SK-N-SH (cell line): Measurements from ENCODE around the gene PAFAH1B2.

Source experiments
- CHD2 ChIP-seq: fragments of 150-350 bp; IDR thresholded peaks from 2 replicates; pipeline ENCODE4 v1.6.1; 2018; ENCODE audit warnings: low read length; ENCODE audit not compliant: partially characterized antibody
- CTCF ChIP-seq: fragments of 200-600 bp; sonication (generic); IDR thresholded peaks from 2 replicates; pipeline ENCODE4 v1.6.1; 2017; ENCODE audit warnings: antibody characterized with exemption, mild to moderate bottlenecking, moderate library complexity
- EP300 ChIP-seq, 2 experiments: IDR thresholded peaks; 2 replicates each; pipeline versions ENCODE4 v1.4.0 to v1.6.1; 2012; ENCODE audit warnings: borderline replicate concordance in 1 of 2, low read depth in 1 of 2, low read length in 1 of 2
- FOSL2 ChIP-seq: IDR thresholded peaks from 2 replicates; pipeline ENCODE4 v1.4.0; 2012; ENCODE audit warnings: low read depth, mild to moderate bottlenecking, moderate library complexity, borderline replicate concordance
- JUND ChIP-seq: IDR thresholded peaks from 2 replicates; pipeline ENCODE4 v1.4.0; 2012
- MEF2A ChIP-seq: IDR thresholded peaks from 2 replicates; pipeline ENCODE4 v1.4.0; 2012; ENCODE audit warnings: low read depth, borderline replicate concordance
- MXI1 ChIP-seq: IDR thresholded peaks from 2 replicates; pipeline ENCODE4 v1.6.1; 2012; ENCODE audit warnings: mild to moderate bottlenecking, low read depth, low read length, improper control_type of control experiment
- POLR2AphosphoS5 ChIP-seq: IDR thresholded peaks from 2 replicates; pipeline ENCODE4 v1.6.1; 2012; ENCODE audit warnings: low read depth, low read length
- TAF1 ChIP-seq: IDR thresholded peaks from 2 replicates; pipeline ENCODE4 v1.6.1; 2012; ENCODE audit warnings: low read depth, mild to moderate bottlenecking, low read length, moderate library complexity, borderline replicate concordance
- USF2 ChIP-seq: fragments of 150-350 bp; IDR thresholded peaks from 2 replicates; pipeline ENCODE4 v1.6.1; 2017; ENCODE audit warnings: antibody characterized with exemption, low read length, low read depth, borderline replicate concordance
- YY1 ChIP-seq: IDR thresholded peaks from 2 replicates; pipeline ENCODE4 v1.4.0; 2012; ENCODE audit warnings: low read depth, mild to moderate bottlenecking
- ZBTB33 ChIP-seq: IDR thresholded peaks from 2 replicates; pipeline ENCODE4 v1.4.0; 2012; ENCODE audit warnings: low read depth, borderline replicate concordance
- TF ChIP-seq, protein P1 (sequence below): IDR thresholded peaks from 2 replicates; pipeline ENCODE4 v1.6.1; 2012; ENCODE audit warnings: mild to moderate bottlenecking, low read depth, low read length, moderate library complexity

GRCh38 chr11:117204283-117205080 is 60.4 kb downstream of the PAFAH1B2 start:
- no peak for TF ChIP-seq CTCF
- no peak for TF ChIP-seq USF2
- TF ChIP-seq, protein P1, sequence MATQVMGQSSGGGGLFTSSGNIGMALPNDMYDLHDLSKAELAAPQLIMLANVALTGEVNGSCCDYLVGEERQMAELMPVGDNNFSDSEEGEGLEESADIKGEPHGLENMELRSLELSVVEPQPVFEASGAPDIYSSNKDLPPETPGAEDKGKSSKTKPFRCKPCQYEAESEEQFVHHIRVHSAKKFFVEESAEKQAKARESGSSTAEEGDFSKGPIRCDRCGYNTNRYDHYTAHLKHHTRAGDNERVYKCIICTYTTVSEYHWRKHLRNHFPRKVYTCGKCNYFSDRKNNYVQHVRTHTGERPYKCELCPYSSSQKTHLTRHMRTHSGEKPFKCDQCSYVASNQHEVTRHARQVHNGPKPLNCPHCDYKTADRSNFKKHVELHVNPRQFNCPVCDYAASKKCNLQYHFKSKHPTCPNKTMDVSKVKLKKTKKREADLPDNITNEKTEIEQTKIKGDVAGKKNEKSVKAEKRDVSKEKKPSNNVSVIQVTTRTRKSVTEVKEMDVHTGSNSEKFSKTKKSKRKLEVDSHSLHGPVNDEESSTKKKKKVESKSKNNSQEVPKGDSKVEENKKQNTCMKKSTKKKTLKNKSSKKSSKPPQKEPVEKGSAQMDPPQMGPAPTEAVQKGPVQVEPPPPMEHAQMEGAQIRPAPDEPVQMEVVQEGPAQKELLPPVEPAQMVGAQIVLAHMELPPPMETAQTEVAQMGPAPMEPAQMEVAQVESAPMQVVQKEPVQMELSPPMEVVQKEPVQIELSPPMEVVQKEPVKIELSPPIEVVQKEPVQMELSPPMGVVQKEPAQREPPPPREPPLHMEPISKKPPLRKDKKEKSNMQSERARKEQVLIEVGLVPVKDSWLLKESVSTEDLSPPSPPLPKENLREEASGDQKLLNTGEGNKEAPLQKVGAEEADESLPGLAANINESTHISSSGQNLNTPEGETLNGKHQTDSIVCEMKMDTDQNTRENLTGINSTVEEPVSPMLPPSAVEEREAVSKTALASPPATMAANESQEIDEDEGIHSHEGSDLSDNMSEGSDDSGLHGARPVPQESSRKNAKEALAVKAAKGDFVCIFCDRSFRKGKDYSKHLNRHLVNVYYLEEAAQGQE = no peak
- TF ChIP-seq ZBTB33 = no peak
- no peak for TF ChIP-seq POLR2AphosphoS5
- no peak for TF ChIP-seq YY1
- TF ChIP-seq MEF2A = no peak
- no peak for TF ChIP-seq MXI1
- TF ChIP-seq TAF1 = no peak
- TF ChIP-seq JUND = no peak
- TF ChIP-seq EP300 (IDR thresholded peaks at IDR 0.05; ENCODE audit: borderline replicate concordance in 1 of 2, low read depth in 1 of 2, low read length in 1 of 2) = no peak
- no peak for TF ChIP-seq CHD2
- no peak for TF ChIP-seq FOSL2
